Hematopoietic multipotent progenitor cell treated with erythropoietin and hydrocortisone succinate and interleukin-3 and kit ligand, for 15 days (in vitro differentiated cells): Measurements from ENCODE around the gene YIF1A.

Source experiments
- DNase-seq: peaks from one replicate; pipeline ENCODE4 v3.0.0-alpha.2; 2015; ENCODE audit warnings: low spot score

The YIF1A gene

DNA sequence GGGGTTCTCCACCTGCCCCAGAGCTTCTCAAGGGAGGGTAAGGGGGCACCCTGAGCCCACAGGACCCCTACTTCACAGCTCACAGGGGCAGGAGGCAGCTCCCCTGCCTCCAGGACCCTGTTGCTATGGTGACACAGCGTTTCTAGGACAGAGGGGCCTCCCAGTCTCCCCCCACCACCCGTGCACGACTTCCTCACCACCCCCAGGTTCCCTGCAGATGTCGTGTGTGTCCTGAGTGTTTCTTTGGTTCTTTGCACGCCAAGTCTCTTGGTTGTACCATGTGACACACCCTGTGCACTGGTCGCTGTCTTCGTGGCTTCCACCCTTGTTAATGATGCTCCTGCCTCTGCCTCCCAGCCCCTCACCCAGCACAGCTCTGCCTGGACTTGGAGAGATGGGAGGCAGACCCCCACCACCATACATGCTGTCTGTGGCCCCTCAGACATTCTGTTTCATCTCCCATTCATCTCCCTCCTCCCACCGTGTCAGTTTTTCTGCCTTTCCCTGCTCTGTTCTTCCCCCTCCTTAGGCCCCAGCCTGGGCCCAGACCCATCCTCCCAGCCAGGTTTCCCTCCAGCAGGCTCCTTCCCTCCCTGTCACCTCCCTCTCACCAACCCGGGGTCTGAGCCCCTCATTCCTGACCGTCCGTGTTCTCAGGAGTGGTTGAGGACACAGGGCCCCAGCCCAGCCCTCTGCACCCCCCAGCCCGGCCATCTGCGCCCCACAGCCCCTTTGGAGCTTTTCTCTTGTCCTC lies 45.0 kb downstream of the YIF1A start:
- DNase-seq: no peak

DNA sequence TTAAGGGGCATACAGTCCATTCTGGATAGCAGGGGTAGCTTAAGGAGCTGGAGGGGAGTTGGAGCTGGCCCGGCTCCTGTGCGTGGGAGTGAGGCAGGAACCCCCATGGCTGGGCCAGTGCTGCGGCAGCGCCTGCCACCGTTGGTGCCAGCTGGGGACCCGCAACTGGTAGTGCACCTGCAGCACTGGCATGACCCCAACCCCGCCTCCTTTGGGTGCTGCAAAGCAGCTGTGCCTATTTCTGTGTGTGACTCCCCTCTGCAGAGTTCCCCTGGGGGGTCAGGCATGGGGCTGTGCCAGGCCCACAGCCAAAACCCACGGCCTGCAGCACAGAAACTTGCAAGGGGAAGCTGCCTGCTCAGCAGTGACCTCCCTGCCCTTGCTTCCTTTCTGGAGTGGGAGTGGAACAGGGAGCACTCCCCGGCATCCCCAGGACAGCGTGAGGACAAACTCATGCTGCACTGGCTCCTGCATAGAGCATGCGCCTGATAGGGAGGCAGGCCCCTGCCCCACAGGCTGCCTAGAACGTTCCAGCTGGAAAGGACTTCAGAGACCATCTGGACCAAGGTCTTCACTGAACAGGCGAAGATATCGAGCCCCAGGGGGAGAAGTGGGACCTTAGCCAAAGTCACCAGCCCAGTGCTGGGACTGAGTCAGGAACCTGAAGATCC lies 46.7 kb downstream of the YIF1A start:
- no peak for DNase-seq

DNA sequence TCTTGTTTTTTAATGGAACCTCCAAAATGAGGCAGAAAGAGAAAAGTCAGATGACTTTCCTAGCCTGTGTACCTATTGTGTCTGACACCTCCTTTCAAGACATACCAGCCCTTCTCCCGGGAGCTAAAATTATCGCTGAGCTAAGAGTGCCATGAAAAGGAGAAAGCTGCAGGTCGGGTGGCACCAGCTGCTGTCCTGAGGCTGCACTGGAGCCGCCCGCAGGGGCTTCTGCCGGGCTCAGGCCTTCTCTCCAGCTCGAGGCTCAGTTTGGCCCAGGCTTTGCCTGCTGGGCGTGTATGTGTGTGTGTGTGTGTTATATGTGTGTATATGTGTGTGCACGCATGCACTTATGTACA lies 48.2 kb downstream of the YIF1A start:
- no peak for DNase-seq

DNA sequence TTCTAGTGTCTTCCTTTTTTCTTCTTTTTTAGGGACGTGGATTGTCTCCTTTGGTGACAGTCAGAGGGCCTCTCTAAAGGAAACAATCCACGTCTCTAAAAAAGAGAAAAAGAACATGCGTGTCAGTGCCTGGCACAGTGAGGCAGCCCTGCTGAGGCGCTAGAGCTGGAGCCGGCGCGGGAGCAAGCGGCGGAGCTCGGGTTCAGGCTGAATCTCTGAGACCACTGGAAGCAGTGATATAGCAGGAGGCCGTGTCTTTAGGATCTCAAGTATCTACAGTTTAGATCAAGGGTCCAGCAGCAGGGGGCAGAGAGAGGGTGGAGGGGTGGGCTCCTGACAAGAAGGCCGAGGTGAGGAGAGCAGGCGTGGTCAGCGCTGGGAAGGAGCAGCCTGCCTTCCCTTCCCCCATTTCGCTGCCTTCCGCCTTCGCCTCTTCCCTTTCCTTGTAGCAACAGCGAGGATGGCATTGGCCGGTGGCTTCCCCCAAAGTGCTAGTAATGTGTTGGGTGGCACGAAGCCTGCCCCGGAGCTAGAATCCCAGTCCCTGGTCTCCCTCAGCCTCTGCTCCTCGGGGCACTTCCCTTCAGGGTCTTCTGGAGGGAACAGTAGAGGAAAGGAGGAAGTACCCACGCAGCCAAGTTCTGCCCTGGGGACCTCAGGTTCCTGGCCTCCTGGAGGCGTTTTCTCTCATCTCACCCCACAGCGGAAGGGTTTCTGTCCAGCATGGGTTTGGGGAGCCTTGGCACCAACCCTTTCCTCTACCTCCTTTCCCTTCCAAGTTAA lies 48.8 kb downstream of the YIF1A start:
- no peak for DNase-seq

DNA sequence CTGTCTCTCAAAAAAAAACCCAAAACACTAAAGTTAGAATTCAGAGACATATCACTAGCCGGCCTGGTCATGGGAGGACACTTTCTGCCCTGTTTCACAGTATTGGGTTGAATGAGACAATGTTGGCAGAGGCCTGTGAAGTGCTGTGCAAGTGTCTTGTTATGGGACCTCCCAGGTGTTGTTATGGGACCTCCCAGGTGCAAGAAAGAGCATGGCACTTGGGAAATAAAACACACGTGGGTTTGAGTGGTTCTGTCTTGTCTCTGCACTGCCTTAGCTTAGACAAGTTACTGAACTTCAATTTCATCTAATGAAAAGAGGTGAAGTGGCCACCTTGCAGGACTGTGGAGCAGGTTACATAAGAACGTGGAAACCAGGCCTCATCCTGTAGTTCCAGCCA lies 49.4 kb downstream of the YIF1A start:
- DNase-seq: no peak

DNA sequence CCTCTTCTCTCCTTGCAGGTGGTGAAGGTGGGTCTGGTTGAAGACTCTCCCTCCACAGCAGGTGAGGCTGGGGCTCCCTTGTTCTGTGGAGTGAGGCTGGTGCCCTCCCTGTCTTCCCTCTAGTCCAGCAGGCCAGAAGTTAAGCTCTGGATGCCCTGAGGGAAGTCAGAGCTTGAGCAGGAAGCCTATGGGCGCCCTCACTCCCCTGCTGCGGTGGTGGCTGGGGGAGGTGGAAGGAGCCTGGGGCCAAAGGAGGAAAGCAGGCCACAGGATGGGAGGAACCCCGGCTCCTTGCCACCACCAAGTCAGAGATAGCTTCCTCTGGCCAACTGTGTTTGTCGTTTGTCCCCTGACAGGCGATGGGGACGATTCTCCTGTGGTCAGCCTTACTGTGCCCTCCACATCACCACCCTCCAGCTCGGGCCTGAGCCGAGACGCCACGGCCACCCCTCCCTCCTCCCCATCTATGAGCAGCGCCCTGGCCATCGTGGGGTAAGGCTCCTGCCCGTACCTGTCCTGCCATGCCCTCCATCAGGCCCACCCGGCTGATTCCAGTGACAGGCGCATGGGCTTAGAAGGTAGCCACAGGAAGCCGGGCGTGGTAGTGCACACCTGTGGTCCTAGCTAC lies 50.0 kb downstream of the YIF1A start:
- DNase-seq: no peak

DNA sequence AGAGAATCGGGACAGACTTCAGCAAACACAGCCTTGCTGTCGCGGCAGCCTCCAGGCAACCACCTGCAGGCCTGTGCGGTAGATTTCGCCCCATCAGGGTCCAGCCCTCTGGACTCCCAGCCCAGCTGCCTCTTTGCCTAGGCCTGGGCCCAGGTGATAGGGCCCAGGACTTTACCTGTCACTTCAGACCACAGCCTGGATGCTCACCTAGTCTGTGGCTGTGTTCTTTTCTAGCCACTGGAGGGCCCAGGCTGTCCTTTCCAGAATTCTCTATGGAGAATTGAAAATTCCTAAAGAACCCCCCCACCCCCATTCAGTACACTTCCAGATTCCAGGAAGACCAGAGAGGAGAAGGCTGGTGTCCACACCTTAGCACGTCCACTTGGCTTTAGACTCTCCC lies 51.1 kb downstream of the YIF1A start:
- DNase-seq: no peak

DNA sequence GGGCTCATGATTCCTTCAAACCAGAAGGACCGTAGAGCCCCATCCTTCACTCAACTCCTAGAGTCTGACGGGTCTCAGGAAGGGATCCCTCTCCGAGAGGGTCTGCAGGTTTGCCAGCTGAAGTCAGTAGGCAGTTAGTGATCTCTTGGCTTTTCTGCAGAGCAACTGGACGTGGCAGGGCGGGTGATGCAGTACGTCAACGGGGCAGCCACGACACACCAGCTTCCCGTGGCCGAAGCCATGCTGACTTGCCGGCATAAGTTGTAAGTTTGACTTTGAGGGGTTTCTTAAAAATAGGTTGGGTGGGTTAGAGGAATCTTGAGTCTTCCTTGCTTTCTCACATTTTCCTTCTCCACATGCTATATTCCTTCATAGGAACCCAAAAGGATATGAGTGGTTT lies 53.8 kb downstream of the YIF1A start:
- no peak for DNase-seq
